GM19238 (cell line): ENCODE data around the gene MAGIX.

Experiments used
- DNase-seq: peaks from one replicate; pipeline ENCODE4 v3.0.0; 2011; ENCODE audit warnings: low spot score; ENCODE audit not compliant: insufficient read length

Gene MAGIX

DNA sequence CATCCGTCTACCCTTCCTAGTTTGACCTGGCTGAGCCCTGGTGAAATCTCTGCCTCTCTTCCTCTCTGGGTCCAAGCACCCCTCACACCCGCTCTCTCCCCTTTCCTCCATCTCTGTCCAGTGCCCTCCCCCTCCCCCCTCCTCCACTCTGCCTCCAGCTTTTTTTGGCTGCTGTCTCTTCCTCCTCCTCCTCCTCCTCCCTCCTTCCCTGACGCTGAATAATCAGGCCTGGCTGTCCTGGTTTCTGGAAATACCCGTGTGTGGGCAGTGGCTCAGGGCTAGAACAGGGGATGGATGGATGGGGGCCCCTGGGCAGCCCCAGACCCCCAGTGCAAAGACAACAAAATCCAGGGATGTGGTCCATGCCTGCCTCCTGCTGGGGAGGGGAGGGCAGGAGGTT lies 42.2 kb downstream of the MAGIX start:
- no peak for DNase-seq

- no peak for DNase-seq
These were observed 42.9 kb downstream of the MAGIX start for GRCh38 chrX:49205443-49205842.

DNA sequence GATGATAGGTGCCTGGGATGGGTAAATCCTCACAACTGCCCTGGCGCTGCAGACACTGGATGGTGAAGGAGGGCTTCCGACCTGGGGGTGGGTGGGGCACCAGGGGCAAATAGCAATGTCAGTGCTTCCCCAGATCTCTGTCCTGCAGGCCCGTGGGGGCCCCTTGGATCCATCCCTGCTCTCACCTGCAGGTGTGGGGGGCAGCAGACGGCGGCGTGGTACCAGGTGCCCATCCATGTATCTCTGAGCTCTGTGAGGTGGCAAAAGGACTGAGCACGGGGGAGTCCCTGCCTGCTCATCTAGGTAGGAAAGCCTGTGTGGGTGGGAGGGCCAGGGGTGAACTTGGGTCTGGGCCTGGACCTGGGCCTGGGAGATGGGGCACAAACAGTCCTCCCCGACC lies 44.0 kb downstream of the MAGIX start:
- no peak for DNase-seq

DNA sequence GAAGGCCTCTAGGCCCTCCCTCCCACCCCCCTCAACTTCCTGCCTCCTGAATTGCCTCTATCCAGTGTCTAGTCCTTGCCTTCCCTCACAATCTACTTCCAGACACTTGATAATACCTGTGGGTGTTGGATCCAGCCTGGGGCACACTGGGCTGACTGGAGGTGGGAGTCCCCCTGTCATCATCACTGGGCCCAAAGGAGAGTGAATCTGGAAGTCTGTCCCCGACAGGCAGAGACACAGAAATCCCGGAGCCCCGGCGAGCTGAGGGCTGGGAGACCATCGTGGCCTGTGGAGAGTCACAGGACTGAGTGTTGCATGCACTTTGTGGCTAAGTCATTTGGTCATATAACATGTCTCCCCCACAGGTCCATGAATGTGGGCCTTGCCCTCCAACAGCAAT lies 45.8 kb downstream of the MAGIX start:
- DNase-seq, result no peak

DNA sequence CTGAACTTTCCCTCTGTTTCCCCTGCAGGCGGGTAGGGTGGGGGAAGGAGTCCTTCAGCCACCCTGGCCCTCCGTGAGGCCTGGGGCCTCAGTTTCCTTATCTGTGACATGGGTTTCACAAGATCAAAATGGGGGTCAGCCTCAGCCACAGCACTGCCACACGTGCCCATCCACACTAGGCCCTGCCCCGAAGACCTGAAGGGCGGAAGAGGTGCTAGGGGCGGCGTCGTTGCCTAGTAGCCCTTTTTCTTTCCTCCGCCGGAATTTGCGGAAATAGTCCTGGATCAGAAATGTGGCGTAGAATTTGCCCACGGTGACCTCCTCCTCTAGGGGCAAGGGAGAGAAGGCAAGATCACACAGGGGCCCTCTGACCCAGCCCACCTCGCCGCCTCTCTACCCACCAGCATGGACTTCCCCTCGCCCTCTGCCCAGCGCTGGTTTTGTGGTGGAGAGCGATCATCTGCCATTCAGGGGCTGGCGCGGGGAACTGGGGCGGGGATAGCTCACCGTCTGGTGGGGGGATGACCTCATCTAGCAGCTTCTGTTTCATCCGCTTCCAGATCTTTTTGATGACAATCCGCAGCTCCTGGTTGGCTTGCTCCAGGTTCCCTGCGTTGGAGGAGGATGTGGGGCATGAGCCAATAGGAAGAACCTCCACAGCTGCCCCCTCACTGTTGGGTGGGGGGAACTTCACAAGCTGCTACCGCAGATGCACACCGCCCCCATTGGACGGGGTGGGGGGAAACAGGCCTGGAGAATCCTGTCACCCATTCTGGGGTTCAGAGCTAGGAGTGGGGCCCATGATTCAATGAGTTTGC lies 47.1 kb downstream of the MAGIX start:
- no peak for DNase-seq

GRCh38 chrX:49210406-49210805 lies 47.8 kb downstream of the MAGIX start:
- DNase-seq, result no peak

GRCh38 chrX:49211074-49211473 lies 48.5 kb downstream of the MAGIX start:
- DNase-seq, result no peak

- DNase-seq, result no peak
These were observed 49.7 kb downstream of the MAGIX start for GRCh38 chrX:49212209-49212608.

- no peak for DNase-seq
These were observed 50.3 kb downstream of the MAGIX start for GRCh38 chrX:49212861-49213260.

GRCh38 chrX:49214416-49214815 lies 51.9 kb downstream of the MAGIX start:
- no peak for DNase-seq

DNA sequence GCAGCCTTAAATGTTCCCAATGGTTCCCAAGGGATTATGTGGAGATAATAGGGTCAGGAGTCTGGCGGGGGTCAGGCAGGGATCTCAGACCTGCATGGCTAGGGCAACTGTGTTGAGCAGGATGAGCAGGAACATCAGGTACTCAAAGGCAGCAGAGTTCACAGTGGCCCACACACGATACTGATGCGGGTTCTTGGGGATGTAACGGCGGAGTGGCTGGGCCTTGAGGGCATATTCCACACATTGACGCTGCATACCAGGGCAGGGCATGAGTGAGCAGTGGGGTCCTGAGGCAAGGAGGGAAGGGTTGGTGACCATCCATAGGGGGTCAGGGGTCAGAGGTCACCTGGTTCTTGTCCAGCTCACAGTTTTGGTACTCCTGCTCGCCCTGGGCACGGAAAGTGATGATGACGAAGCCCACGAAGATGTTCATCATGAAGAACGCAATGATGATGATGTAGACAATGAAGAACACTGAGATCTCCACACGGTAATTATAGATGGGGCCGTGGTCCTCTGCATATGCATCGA lies 52.5 kb downstream of the MAGIX start:
- DNase-seq, result no peak
